Epithelial cell of esophagus (primary cell): ENCODE measurements around the gene HOXC6.

Source experiments
- DNase-seq: peaks from one replicate; pipeline ENCODE4 v3.0.0; 2010; ENCODE audit warnings: low read depth
- H3K4me3 ChIP-seq: 2 replicates; pipeline ENCODE4 v1.5.1; 2011; ENCODE audit warnings: mild to moderate bottlenecking, low read length, control low read depth
- CTCF ChIP-seq: IDR thresholded peaks from 2 replicates; pipeline ENCODE4 v1.5.1; 2011; ENCODE audit warnings: low read depth, mild to moderate bottlenecking, low read length, control low read depth, inconsistent platforms; ENCODE audit not compliant: insufficient read depth; ENCODE audit errors: missing control alignments

The HOXC6 gene

DNA sequence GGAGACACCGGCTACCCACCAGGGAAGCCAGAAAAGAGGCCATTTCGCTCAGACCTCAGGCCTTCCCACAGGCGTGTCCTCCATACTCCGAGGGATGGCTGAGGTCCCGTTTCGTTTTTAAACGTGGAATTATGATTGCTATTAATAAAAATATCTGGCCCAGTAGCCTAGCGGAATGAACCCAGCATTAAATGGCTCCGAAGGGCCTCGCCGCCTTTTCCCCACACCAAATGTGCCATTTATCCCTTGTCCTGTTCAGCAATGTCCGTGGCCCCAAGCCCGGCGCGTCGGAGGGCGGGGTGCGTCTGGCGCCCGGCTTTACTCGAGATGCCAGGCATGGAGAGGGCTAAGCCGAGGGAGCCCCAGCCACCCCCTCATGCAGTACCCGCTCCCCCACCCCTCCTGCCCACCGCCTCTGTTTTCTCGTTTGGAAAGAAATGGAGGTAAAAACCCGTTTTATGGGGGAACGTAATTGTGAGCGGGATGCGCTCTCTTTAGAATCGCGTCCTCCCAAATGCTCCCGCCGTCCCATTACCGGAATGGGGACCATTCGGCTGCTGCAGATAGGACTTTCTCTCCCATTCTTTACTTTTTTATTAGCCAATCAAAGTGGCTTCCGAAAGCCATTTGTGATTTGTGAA, 13.7 kb upstream of the HOXC6 start:
- H3K4me3 ChIP-seq: no peak overlapping the region
- DNase-seq: no peak
- no peak for TF ChIP-seq CTCF

DNA sequence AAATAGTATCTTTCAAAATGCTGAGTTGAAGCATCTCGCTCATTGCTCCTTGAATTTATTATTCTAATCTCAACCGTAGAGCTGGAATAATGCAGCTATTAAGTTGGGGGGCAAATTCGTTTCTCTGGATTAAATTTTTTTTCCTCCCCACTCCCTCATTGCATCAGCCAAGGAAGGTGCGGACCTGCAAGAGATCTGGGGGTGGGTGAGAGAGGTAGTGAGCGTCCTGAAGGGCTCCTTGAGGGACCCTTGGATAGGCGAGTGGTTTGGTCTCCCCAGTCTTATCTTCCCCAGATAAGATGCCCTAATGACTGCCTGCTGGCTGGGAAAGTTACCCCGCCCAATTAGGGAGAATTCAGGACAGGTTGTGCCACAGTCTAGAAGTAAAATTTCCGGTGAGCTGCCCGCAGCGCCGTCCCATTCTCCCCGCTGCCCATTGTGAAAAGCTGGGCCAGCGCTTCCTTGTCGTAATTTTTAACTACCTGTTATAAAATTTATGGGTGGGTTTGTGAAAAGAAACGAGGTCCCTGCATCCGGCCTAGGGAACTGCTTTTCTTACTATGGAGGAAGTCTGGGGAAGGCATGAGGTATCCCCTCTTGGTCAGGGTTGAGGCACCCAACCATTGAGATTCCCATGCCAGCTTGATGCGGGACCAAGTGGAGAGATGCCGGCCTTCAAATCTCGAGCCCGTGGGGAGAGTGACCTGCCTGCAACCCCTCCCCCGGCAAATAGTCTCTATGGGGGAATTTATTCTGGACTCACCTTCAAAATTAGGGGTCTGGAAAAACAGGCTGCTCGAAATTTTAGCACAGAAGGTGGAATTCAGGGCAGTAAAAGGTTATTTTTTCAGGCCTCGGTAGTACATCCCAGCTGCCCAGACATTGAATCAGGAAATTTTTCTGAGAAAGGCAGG, 13.0 kb upstream of the HOXC6 start:
- TF ChIP-seq CTCF: no peak

DNA sequence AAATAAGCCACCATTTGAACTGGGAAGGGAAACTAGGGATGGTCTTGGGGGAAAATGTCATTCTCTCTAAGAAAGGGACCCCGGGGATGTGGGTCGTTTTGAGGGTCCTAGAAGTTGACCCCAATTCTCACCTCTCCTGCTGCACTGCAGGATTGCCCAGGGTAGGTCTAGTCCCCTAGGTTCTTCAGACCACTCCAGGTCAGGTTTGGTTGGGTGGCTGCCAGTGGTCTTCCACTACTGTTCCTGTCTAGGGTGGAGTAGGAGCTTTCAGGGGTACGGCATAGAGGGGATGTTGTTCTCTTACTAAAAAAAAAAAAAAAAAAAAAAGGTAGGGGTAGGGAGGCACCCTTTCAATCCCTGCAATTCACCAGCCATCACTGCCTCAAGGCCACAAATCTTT, 12.2 kb upstream of the HOXC6 start:
- H3K4me3 ChIP-seq: no peak overlapping the region
- no peak for TF ChIP-seq CTCF
- DNase-seq: no peak

More for the DNA sequence above, 13.0 kb upstream of the HOXC6 start:
- no peak for DNase-seq
- H3K4me3 ChIP-seq: no peak overlapping the region

- DNase-seq: no peak
- TF ChIP-seq CTCF: no peak
- no peak overlapping the region for H3K4me3 ChIP-seq
Observed at GRCh38 chr12:54016478-54016964, 11.7 kb upstream of the HOXC6 start.

- no peak for TF ChIP-seq CTCF
- H3K4me3 ChIP-seq: peak overlapping the region; percentile 41
- DNase-seq: no peak
Observed at GRCh38 chr12:54017027-54017788, 11.0 kb upstream of the HOXC6 start.

- peak; percentile 44 for DNase-seq
- no peak for TF ChIP-seq CTCF
Observed at GRCh38 chr12:54017878-54018467, 10.3 kb upstream of the HOXC6 start.

More at GRCh38 chr12:54017878-54018467, 10.3 kb upstream of the HOXC6 start:
- peak overlapping the region; percentile 41 for H3K4me3 ChIP-seq
